Measurements from ENCODE around the gene RPL38.

- TF ChIP-seq, protein P1, sequence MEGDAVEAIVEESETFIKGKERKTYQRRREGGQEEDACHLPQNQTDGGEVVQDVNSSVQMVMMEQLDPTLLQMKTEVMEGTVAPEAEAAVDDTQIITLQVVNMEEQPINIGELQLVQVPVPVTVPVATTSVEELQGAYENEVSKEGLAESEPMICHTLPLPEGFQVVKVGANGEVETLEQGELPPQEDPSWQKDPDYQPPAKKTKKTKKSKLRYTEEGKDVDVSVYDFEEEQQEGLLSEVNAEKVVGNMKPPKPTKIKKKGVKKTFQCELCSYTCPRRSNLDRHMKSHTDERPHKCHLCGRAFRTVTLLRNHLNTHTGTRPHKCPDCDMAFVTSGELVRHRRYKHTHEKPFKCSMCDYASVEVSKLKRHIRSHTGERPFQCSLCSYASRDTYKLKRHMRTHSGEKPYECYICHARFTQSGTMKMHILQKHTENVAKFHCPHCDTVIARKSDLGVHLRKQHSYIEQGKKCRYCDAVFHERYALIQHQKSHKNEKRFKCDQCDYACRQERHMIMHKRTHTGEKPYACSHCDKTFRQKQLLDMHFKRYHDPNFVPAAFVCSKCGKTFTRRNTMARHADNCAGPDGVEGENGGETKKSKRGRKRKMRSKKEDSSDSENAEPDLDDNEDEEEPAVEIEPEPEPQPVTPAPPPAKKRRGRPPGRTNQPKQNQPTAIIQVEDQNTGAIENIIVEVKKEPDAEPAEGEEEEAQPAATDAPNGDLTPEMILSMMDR (IDR thresholded peaks at IDR 0.05; ENCODE audit: insufficient read depth, low read length) = peak; percentile 9
- TF ChIP-seq POLR2AphosphoS5 (IDR thresholded peaks at IDR 0.05; ENCODE audit: low read depth) (no peak), SPI1 (IDR thresholded peaks at IDR 0.05; ENCODE audit: borderline replicate concordance, low read depth) (peak; percentile 62; the same call in 1 of the 2 replicates), GABPA (IDR thresholded peaks at IDR 0.05; ENCODE audit: low read depth) (no peak)
Observed at GRCh38 chr17:74212913-74213791, 9.7 kb downstream of the RPL38 start, which contains the start of gene TTYH2.

Measured in HL-60 (cell line).